ENCODE measurements around the gene PHF5A. TPM values are rescaled to one million over a fixed set of nuclear protein-coding genes. Genes with fewer than 3 reads are reported as not detected.
"Not testable (repeated sequence)": the region's sequence is repeated elsewhere in the genome, so short reads cannot be mapped to it uniquely, and the experiment has no call there.

Gene PHF5A
- total RNA-seq, 1 experiment from 2014 or later, result 85.5 TPM

DNA sequence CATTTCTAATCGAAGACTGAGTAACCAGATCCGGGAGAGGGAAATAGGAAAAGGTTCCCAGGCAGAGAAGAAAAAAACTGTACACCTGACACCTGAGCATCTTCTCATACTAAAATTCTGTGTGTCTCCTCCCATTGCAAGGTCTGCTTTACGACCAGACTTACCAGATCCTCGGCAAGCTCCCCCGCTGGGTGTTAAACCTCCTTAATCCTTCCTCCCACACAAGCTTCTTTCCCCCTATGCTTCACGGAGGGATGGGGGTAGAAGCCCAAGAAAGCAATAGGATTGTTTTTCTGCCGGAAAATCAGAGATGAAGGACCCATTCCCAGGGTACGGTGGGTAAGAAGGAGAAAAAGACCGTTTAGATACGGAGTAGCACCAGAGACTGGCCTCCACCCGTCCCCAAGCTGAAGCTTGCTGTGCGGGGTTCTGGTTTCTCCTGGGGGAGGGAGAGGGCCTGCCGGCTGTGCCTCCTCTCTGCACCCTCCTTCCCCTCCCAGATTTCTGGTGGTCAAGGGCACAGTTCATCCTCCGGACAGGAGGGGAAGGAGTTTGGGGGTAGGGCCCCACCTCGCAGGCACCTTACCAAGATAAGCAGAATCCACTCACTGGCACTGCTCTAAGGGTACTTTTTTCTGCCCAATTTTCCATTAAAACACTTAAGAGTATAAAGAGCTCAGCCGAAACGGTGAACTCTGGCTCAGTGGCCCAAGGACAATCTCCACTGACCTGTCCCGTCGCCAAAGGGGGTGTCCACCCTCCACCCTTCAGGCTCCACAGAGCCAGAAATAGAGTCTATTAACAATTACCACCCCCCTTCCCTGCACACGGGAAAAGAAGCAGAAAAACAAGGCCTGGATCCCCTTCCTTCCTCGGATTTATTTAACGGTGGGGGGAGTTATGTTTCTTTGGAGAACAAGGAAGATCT lies 23.1 kb downstream of the PHF5A start:
- BruUV-seq (replicated peaks), result no TSS peak
- Histone ChIP-seq H3K9me3 (ENCODE audit: low read depth, low read length, poor library complexity, severe bottlenecking) (no peaks in the 10 kb centered on the region), H3K27ac (ENCODE audit: low read depth, low read length, poor library complexity, severe bottlenecking) (peak overlapping the region; percentile 100), H3K36me3 (ENCODE audit: insufficient read depth, low read length, poor library complexity, severe bottlenecking) (peaks cover 27% of the 10 kb centered on the region), H3K4me1 (ENCODE audit: insufficient read depth, low read length, poor library complexity, severe bottlenecking) (peaks cover 14% of the 10 kb centered on the region), H3K27me3 (replicated peaks; ENCODE audit: insufficient read depth, low read depth, low read length, poor library complexity) (no peaks in the 10 kb centered on the region), H3K4me3 (ENCODE audit: low read depth, low read length, poor library complexity, severe bottlenecking) (peak overlapping the region; percentile 100)
- TF ChIP-seq, protein P1, sequence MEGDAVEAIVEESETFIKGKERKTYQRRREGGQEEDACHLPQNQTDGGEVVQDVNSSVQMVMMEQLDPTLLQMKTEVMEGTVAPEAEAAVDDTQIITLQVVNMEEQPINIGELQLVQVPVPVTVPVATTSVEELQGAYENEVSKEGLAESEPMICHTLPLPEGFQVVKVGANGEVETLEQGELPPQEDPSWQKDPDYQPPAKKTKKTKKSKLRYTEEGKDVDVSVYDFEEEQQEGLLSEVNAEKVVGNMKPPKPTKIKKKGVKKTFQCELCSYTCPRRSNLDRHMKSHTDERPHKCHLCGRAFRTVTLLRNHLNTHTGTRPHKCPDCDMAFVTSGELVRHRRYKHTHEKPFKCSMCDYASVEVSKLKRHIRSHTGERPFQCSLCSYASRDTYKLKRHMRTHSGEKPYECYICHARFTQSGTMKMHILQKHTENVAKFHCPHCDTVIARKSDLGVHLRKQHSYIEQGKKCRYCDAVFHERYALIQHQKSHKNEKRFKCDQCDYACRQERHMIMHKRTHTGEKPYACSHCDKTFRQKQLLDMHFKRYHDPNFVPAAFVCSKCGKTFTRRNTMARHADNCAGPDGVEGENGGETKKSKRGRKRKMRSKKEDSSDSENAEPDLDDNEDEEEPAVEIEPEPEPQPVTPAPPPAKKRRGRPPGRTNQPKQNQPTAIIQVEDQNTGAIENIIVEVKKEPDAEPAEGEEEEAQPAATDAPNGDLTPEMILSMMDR (conservative IDR thresholded peaks at IDR 0.05; ENCODE audit: low read depth, low read length), result no peak
- TF ChIP-seq EZH2 (IDR thresholded peaks at IDR 0.05; ENCODE audit: borderline replicate concordance, low read depth, low read length, poor library complexity, severe bottlenecking), result no peak
- intact Hi-C loops (cut with micrococcal nuclease; ENCODE audit: unreplicated experiment), result loop anchor here (2.0 to 5.0 kb wide), 2 partner anchors 71 to 353 kb away; partner anchors contain the start of gene EP300
- ChIA-PET POLR2A (ENCODE audit: low non-redundant PET) (interaction anchor here (0.6 to 1.5 kb wide), 4 partner anchors 9 to 144 kb away, joined by 3 to 12 read pairs (median 5); partner anchors contain the start of genes PMM1 and TEF), CTCF (interaction anchor here (0.6 kb wide), 1 partner anchor 202 kb away, joined by 4 read pairs; no protein-coding TSS in a partner anchor)
- DNase-seq (ENCODE audit: low spot score), result peak; percentile 90

DNA sequence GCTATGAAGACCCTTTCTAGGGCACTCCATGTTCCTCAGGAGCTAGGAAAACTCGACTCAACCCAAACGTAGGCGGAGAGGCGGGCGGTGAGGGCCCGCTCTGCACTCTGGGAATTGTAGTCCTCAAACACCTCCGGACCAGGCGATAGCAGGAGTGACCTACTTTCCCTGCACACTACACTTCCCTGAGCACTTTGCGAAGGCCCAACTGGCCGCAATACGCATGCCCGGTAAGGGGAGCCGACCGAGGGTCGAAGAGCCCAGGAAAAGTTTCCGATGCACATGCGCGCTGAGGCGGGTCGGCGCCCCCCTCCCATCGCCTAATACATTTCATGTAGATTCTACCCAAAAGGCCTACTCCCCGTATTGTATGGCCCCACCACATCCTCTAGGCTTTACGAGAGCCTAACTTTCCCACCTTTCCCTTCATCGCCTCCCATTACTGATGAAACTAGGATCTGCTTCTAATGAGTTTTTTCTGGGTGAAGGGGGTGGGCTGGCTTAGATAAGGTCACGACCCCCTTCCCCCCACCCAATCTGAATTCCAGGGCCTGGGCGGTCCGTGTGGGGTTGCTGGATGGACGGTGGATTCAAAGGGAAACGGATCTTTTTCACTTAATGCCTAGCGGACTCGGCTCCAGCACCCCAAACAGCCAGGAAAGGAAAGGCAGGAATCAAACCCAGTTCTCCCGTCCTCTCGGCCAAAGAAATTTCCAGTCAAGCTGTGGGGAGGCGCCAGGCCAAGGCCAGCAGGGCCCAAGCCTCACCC lies 23.9 kb downstream of the PHF5A start:
- DNase-seq (ENCODE audit: low spot score), result peak; percentile 99
- peak overlapping the region; percentile 100 for H3K27ac ChIP-seq (ENCODE audit: low read depth, low read length, poor library complexity, severe bottlenecking)
- no peaks in the 10 kb centered on the region for H3K9me3 ChIP-seq (ENCODE audit: low read depth, low read length, poor library complexity, severe bottlenecking)
- CTCF ChIA-PET, result interaction anchor here (0.6 kb wide), 1 partner anchor 201 kb away, joined by 4 read pairs; no protein-coding TSS in a partner anchor
- intact Hi-C loops (cut with micrococcal nuclease; ENCODE audit: unreplicated experiment), result loop anchor here (2.0 to 5.0 kb wide), 2 partner anchors 72 to 352 kb away; partner anchors contain the start of gene EP300
- H3K36me3 ChIP-seq (ENCODE audit: insufficient read depth, low read length, poor library complexity, severe bottlenecking), result peaks cover 32% of the 10 kb centered on the region
- peak overlapping the region; percentile 100 for H3K4me3 ChIP-seq (ENCODE audit: low read depth, low read length, poor library complexity, severe bottlenecking)
- POLR2A ChIA-PET (ENCODE audit: low non-redundant PET), result interaction anchor here (0.7 kb wide), 2 partner anchors 10 to 63 kb away, joined by 3 to 12 read pairs; partner anchors contain the start of gene TEF
- BruUV-seq (replicated peaks), result TSS peak; percentile 32
- TF ChIP-seq, protein P1 (conservative IDR thresholded peaks at IDR 0.05; ENCODE audit: low read depth, low read length), result no peak
- no peak for TF ChIP-seq EZH2 (IDR thresholded peaks at IDR 0.05; ENCODE audit: borderline replicate concordance, low read depth, low read length, poor library complexity, severe bottlenecking)
- H3K27me3 ChIP-seq (replicated peaks; ENCODE audit: insufficient read depth, low read depth, low read length, poor library complexity), result no peaks in the 10 kb centered on the region
- peaks cover 14% of the 10 kb centered on the region for H3K4me1 ChIP-seq (ENCODE audit: insufficient read depth, low read length, poor library complexity, severe bottlenecking)

DNA sequence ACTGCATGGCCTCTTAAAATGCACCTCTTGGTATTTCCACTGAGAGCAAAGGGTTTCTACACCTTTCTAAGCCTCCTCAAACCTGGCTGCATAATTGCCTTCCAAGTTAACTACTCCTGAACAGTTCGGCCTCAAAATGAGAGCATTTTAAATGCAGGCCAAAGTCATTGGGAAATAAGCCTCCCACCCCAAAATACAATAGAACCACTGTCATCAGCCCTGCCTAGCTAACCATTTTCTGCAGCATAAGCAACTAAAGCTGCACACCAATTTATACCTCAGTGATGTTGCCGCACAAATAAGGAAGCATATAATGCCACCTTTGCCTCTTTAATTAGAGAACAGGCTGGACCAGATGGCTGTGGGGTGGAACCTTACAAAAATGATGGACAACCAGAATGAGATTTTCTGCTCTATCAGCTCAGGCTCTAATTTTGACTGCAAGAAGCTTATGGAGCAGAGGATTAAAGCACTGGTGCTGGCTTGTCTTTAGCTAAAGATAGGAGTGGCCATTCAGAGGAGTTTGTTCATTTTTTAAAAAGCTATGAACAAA lies 26.2 kb downstream of the PHF5A start:
- ChIA-PET CTCF (interaction anchor here (0.6 kb wide), 2 partner anchors 507 to 1478 kb away, joined by 5 to 13 read pairs; no protein-coding TSS in a partner anchor), POLR2A (ENCODE audit: low non-redundant PET) (no interaction called here)
- intact Hi-C loops (cut with micrococcal nuclease; ENCODE audit: unreplicated experiment), result no loop called here
- no peak for TF ChIP-seq EZH2 (IDR thresholded peaks at IDR 0.05; ENCODE audit: borderline replicate concordance, low read depth, low read length, poor library complexity, severe bottlenecking)
- TF ChIP-seq, protein P1 (conservative IDR thresholded peaks at IDR 0.05; ENCODE audit: low read depth, low read length), result no peak
- peaks cover 5% of the 10 kb centered on the region for H3K4me1 ChIP-seq (ENCODE audit: insufficient read depth, low read length, poor library complexity, severe bottlenecking)
- no peak for DNase-seq (ENCODE audit: low spot score)
- H3K4me3 ChIP-seq (ENCODE audit: low read depth, low read length, poor library complexity, severe bottlenecking), result no peak overlapping the region
- BruUV-seq (replicated peaks), result no TSS peak
- no peak overlapping the region for H3K27ac ChIP-seq (ENCODE audit: low read depth, low read length, poor library complexity, severe bottlenecking)
- no peaks in the 10 kb centered on the region for H3K9me3 ChIP-seq (ENCODE audit: low read depth, low read length, poor library complexity, severe bottlenecking)
- H3K27me3 ChIP-seq (replicated peaks; ENCODE audit: insufficient read depth, low read depth, low read length, poor library complexity), result no peaks in the 10 kb centered on the region
- H3K36me3 ChIP-seq (ENCODE audit: insufficient read depth, low read length, poor library complexity, severe bottlenecking), result peaks cover 41% of the 10 kb centered on the region

- H3K36me3 ChIP-seq (ENCODE audit: insufficient read depth, low read length, poor library complexity, severe bottlenecking), result peaks cover 59% of the 10 kb centered on the region
- intact Hi-C loops (cut with micrococcal nuclease; ENCODE audit: unreplicated experiment); H3K9me3 ChIP-seq (ENCODE audit: low read depth, low read length, poor library complexity, severe bottlenecking); CTCF ChIA-PET; H3K4me1 ChIP-seq (ENCODE audit: insufficient read depth, low read length, poor library complexity, severe bottlenecking); POLR2A ChIA-PET (ENCODE audit: low non-redundant PET); DNase-seq (ENCODE audit: low spot score); H3K27me3 ChIP-seq (replicated peaks; ENCODE audit: insufficient read depth, low read depth, low read length, poor library complexity); H3K27ac ChIP-seq (ENCODE audit: low read depth, low read length, poor library complexity, severe bottlenecking); H3K4me3 ChIP-seq (ENCODE audit: low read depth, low read length, poor library complexity, severe bottlenecking); BruUV-seq (replicated peaks): not testable (repeated sequence)
These were observed 28.0 kb downstream of the PHF5A start for GRCh38 chr22:41440511-41440910.

All from A673 (cell line).